C4-2B (cell line): Measurements from ENCODE around the gene EXD3.

Experiments used
- CTCF ChIP-seq: fragments of 450-650 bp; conservative IDR thresholded peaks from 2 replicates; pipeline ENCODE4 v1.5.1; 2017; ENCODE audit warnings: mild to moderate bottlenecking
- ZFX ChIP-seq: fragments of 450-650 bp; IDR thresholded peaks from 2 replicates; pipeline ENCODE4 v1.6.1; 2017

- no peak; the same call in 1 of the 2 replicates for TF ChIP-seq CTCF
- no peak for TF ChIP-seq ZFX
Observed at GRCh38 chr9:137428311-137428630, 5.3 kb upstream of the EXD3 start.
